H1 (cell line): ENCODE data around the gene VPS35L. TPM values are rescaled to one million over a fixed set of nuclear protein-coding genes. Genes with fewer than 3 reads are reported as not detected.

Experiments used
- CTCF ChIA-PET: fragments of 300-600 bp; sonication (Branson Sonifier 250); formaldehyde crosslinking; loops from one replicate; lab custom pipeline; 2021; ENCODE audit not compliant: partially characterized antibody; lab: Charles Lee
- POLR2A ChIA-PET: fragments of 300-600 bp; sonication (Branson Sonifier 250); formaldehyde crosslinking; loops from one replicate; lab custom pipeline; 2021; ENCODE audit warnings: inconsistent platforms; ENCODE audit not compliant: partially characterized antibody; lab: Charles Lee
- DNase-seq, 2 experiments: peaks; one replicate each; pipeline versions ENCODE4 v3.0.0 to v3.0.0-alpha.2; 2010 to 2022; ENCODE audit warnings: low spot score in 2 of 2, low read depth in 1 of 2, mixed read lengths in 1 of 2
- FAIRE-seq: peaks from 2 replicates; lab custom pipeline; 2011; peaks lifted over from hg19 to GRCh38; lab: Jason Lieb, UNC
- H2AFZ ChIP-seq: 2 replicates; pipeline ENCODE4 v1.8.1; 2012; ENCODE audit warnings: low read length, inconsistent platforms
- H2AK5ac ChIP-seq: 2 replicates; pipeline ENCODE4 v1.6.1; 2013; ENCODE audit warnings: low read depth, low read length
- H2BK120ac ChIP-seq: replicated peaks from 2 replicates; pipeline ENCODE3; 2013; ENCODE audit warnings: low read depth, low read length, inconsistent platforms
- H2BK12ac ChIP-seq: 2 replicates; pipeline ENCODE4 v1.6.1; 2013; ENCODE audit warnings: low read depth, low read length
- H2BK15ac ChIP-seq: 2 replicates; pipeline ENCODE4 v1.6.1; 2013; ENCODE audit warnings: low read length
- H2BK20ac ChIP-seq: 2 replicates; pipeline ENCODE4 v1.6.1; 2013; ENCODE audit warnings: low read length
- H2BK5ac ChIP-seq: 2 replicates; pipeline ENCODE4 v1.6.1; 2013; ENCODE audit warnings: low read depth, low read length
- H3K14ac ChIP-seq: 2 replicates; pipeline ENCODE4 v1.6.1; 2013; ENCODE audit warnings: inconsistent platforms; ENCODE audit not compliant: insufficient read length
- H3K18ac ChIP-seq: 2 replicates; pipeline ENCODE4 v1.6.1; 2013; ENCODE audit warnings: low read length; ENCODE audit errors: extremely low read depth
- H3K23ac ChIP-seq: 2 replicates; pipeline ENCODE4 v1.6.1; 2013; ENCODE audit warnings: inconsistent platforms; ENCODE audit not compliant: insufficient read length
- H3K23me2 ChIP-seq: 2 replicates; pipeline ENCODE4 v1.6.1; 2013; ENCODE audit warnings: low read depth, low read length
- H3K27ac ChIP-seq: 2 replicates; pipeline ENCODE4 v1.6.1; 2011; ENCODE audit warnings: low read depth, low read length, inconsistent platforms
- H3K27me3 ChIP-seq, 4 experiments: replicated peaks in 1 of 4; 1 replicate in 1 of 4; 2 replicates in 3 of 4; pipeline versions ENCODE4 v1.6.1 to v1.8.1; 2011 to 2013; ENCODE audit warnings: low read length in 3 of 4, mild to moderate bottlenecking in 3 of 4, inconsistent platforms in 2 of 4, mixed read lengths in 2 of 4, moderate library complexity in 1 of 4; ENCODE audit not compliant: control insufficient read depth in 3 of 4, insufficient read depth in 3 of 4; ENCODE audit errors: extremely low read depth in 1 of 4
- H3K36me3 ChIP-seq, 4 experiments: 2 replicates each; pipeline versions ENCODE4 v1.6.1 to v1.8.1; 2011 to 2013; ENCODE audit warnings: mild to moderate bottlenecking in 4 of 4, low read length in 3 of 4, moderate library complexity in 2 of 4, control low read depth in 1 of 4, inconsistent platforms in 1 of 4; ENCODE audit not compliant: insufficient read depth in 4 of 4, control insufficient read depth in 2 of 4
- H3K4ac ChIP-seq: replicated peaks from 2 replicates; pipeline ENCODE3; 2013; ENCODE audit warnings: low read length, low read depth, mixed read lengths, inconsistent platforms; ENCODE audit not compliant: insufficient read length
- H3K4me1 ChIP-seq, 4 experiments: replicated peaks in 1 of 4; 1 replicate in 1 of 4; 2 replicates in 3 of 4; pipeline versions ENCODE4 v1.6.1 to v1.8.1; 2011 to 2013; ENCODE audit warnings: low read length in 3 of 4, inconsistent platforms in 2 of 4, mixed read lengths in 1 of 4; ENCODE audit not compliant: insufficient read depth in 4 of 4, control insufficient read depth in 3 of 4
- H3K4me2 ChIP-seq, 2 experiments: 2 replicates each; pipeline versions ENCODE4 v1.6.1 to v1.8.1; 2011 to 2013; ENCODE audit warnings: low read depth in 2 of 2, low read length in 2 of 2, control low read depth in 1 of 2, inconsistent platforms in 1 of 2, mild to moderate bottlenecking in 1 of 2; ENCODE audit not compliant: insufficient read depth in 1 of 2
- H3K4me3 ChIP-seq, 4 experiments: fragments of 200-600, 300-600 bp in 1 of 4; sonication (generic), shearing (Covaris generic), sonication (Bioruptor Twin) in 1 of 4; 2 replicates each; pipeline versions ENCODE4 v1.5.1 to v1.8.1; 2011 to 2016; ENCODE audit warnings: low read length in 4 of 4, low read depth in 3 of 4, control low read depth in 2 of 4, inconsistent platforms in 2 of 4, mild to moderate bottlenecking in 2 of 4, mixed read lengths in 1 of 4, moderate library complexity in 1 of 4; ENCODE audit not compliant: insufficient read depth in 2 of 4; ENCODE audit errors: extremely low read depth in 1 of 4
- H3K56ac ChIP-seq: replicated peaks from 2 replicates; pipeline ENCODE3; 2013; ENCODE audit warnings: low read depth, mild to moderate bottlenecking, mixed read lengths, low read length, inconsistent platforms; ENCODE audit not compliant: insufficient read length
- H3K79me1 ChIP-seq: 2 replicates; pipeline ENCODE4 v1.6.1; 2013; ENCODE audit warnings: low read depth, low read length, control low read depth
- H3K79me2 ChIP-seq, 2 experiments: 2 replicates each; pipeline versions ENCODE4 v1.6.1 to v1.8.1; 2012 to 2013; ENCODE audit warnings: low read length in 2 of 2, mild to moderate bottlenecking in 2 of 2, inconsistent platforms in 1 of 2; ENCODE audit not compliant: insufficient read depth in 2 of 2, control insufficient read depth in 1 of 2
- H3K9ac ChIP-seq, 4 experiments: replicated peaks in 1 of 4; 1 replicate in 1 of 4; 2 replicates in 3 of 4; pipeline versions ENCODE4 v1.6.1 to v1.8.1; 2011 to 2013; ENCODE audit warnings: low read depth in 3 of 4, low read length in 3 of 4, control low read depth in 2 of 4, mild to moderate bottlenecking in 2 of 4, moderate library complexity in 2 of 4, inconsistent platforms in 1 of 4; ENCODE audit errors: extremely low read depth in 1 of 4
- H3K9me3 ChIP-seq, 2 experiments: 2 replicates each; pipeline versions ENCODE4 v1.6.1 to v1.8.1; 2012 to 2013; ENCODE audit warnings: mild to moderate bottlenecking in 2 of 2, moderate library complexity in 2 of 2, control low read depth in 1 of 2, inconsistent platforms in 1 of 2, low read depth in 1 of 2, low read length in 1 of 2, mixed read lengths in 1 of 2; ENCODE audit not compliant: insufficient read depth in 2 of 2
- H4K20me1 ChIP-seq, 2 experiments: replicated peaks in 1 of 2; 2 replicates each; pipeline versions ENCODE3 to v1.8.1; 2011 to 2013; ENCODE audit warnings: inconsistent platforms in 2 of 2, low read length in 2 of 2, mild to moderate bottlenecking in 1 of 2; ENCODE audit not compliant: insufficient read depth in 2 of 2, control insufficient read depth in 1 of 2
- H4K5ac ChIP-seq: 2 replicates; pipeline ENCODE4 v1.6.1; 2013; ENCODE audit warnings: low read length, low read depth, mixed read lengths, inconsistent platforms; ENCODE audit not compliant: insufficient read length
- H4K8ac ChIP-seq: 2 replicates; pipeline ENCODE4 v1.8.0; 2013; ENCODE audit warnings: mild to moderate bottlenecking, moderate library complexity, low read length, inconsistent platforms; ENCODE audit not compliant: insufficient read depth; ENCODE audit errors: extremely low read depth
- H4K91ac ChIP-seq: replicated peaks from 2 replicates; pipeline ENCODE3; 2013; ENCODE audit warnings: low read length, mixed read lengths, inconsistent platforms; ENCODE audit not compliant: insufficient read length
- CEBPB ChIP-seq: IDR thresholded peaks from 2 replicates; pipeline ENCODE4 v1.6.1; 2012; ENCODE audit warnings: low read depth, low read length
- RNF2 ChIP-seq: fragments of 200-900, 300-1000 bp; sonication (generic); IDR thresholded peaks from 2 replicates; pipeline ENCODE4 v1.7.1; 2016; ENCODE audit warnings: borderline replicate concordance, low read depth, mild to moderate bottlenecking, antibody characterized with exemption, low read length; ENCODE audit not compliant: poor library complexity, severe bottlenecking; ENCODE audit errors: missing control alignments
- WGBS, 2 experiments: shearing (Covaris generic) in 1 of 2; methylation state at CpG; one replicate each; pipeline versions ENCODE4 v1.1.6 to v1.1.7; 2013 to 2015; ENCODE audit warnings: low lambda C conversion rate in 2 of 2, mixed read lengths in 2 of 2, inconsistent platforms in 1 of 2, low coverage in 1 of 2, missing lambda C conversion rate in 1 of 2; ENCODE audit not compliant: insufficient replicate concordance in 2 of 2, insufficient coverage in 1 of 2, insufficient read length in 1 of 2; ENCODE audit errors: extremely low coverage in 1 of 2, missing lambda C conversion rate in 1 of 2; 5-methylcytosine and 5-hydroxymethylcytosine counted together
- polyA plus RNA-seq, 7 experiments: library from polyadenylated mRNA; depleted of rRNA in 3 of 7; stranded (reverse) in 5 of 7; unstranded in 2 of 7; fragments of >200 nt in 5 of 7; fragments of 200-250 nt in 2 of 7; gene quantifications; 1 replicate in 5 of 7; 2 replicates in 1 of 7; 4 replicates in 1 of 7; pipeline versions ENCODE4 v1.2.1 to v1.2.3, GENCODE V29; 2011 to 2013; ENCODE audit warnings: missing spikeins in 2 of 7, mixed read lengths in 2 of 7
- total RNA-seq: library from RNA; stranded (reverse); fragmentation: NEBNext Ultra II Directional; extraction: Animal tissue kit (Norgen Biotek cat#: 25700); gene quantifications from 2 replicates; pipeline ENCODE4 v1.2.1, GENCODE V29; 2021

Gene VPS35L
- total and polyA plus RNA-seq, 2 of the 8 experiments (the other 6 are each of a cell fraction or from before 2014, with no cell fraction given), result 31.5 to 57.1 TPM

DNA sequence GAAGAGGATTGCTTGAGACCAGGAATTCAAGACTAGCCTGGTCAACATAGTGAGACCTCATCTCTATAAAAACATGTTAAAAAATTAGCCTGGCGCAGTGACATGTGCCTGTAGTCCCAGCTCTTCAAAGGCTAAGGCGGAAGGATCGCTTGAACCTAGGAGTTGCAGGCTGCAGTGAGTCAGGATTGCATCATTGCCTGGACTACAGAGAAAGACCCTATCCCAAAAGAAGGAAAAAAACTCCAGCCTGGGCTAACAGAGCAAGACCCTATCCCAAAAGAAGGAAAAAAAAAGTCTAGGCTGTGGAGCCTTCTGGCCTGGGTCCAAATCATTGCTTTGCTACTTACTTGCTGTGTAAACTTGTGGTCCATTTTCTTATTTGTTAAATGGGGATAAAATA is 26.8 kb upstream of the VPS35L start:
- Histone ChIP-seq H3K23ac (no peak overlapping the region), H3K18ac (no peak overlapping the region), H3K56ac (no peak overlapping the region), H4K20me1 (no peaks in the 10 kb centered on the region), H3K4ac (no peak overlapping the region), H3K9me3 (no peaks in the 10 kb centered on the region), H4K91ac (no peak overlapping the region), H2AFZ (no peak overlapping the region), H2BK12ac (no peak overlapping the region), H3K79me2 (peaks cover 0 to 27% of the 10 kb centered on the region in 2 experiments; a peak in 3 of 4 replicates), H3K27me3 (no peaks in the 10 kb centered on the region), H3K23me2 (peaks cover 5% of the 10 kb centered on the region), H2BK5ac (no peak overlapping the region), H3K4me1 (peaks cover 0 to 6% (median 2%) of the 10 kb centered on the region in 4 experiments; a peak in 3 of 7 replicates), H3K36me3 (peaks cover 0 to 23% (median 11%) of the 10 kb centered on the region in 4 experiments; a peak in 4 of 8 replicates), H2BK120ac (no peak overlapping the region), H2BK15ac (no peak overlapping the region), H3K27ac (no peak overlapping the region), H3K9ac (no peak overlapping the region), H3K79me1 (peaks cover 5% of the 10 kb centered on the region; the same call in 1 of the 2 replicates), H3K4me2 (no peak overlapping the region), H3K14ac (no peak overlapping the region), H2BK20ac (no peak overlapping the region), H2AK5ac (no peak overlapping the region), H3K4me3 (no peak overlapping the region), H4K8ac (no peak overlapping the region), H4K5ac (no peak overlapping the region)
- 95% methylated on average over 3 of the region's 3 CpGs; no CpG with 5 or more reads in 1 of the 2 experiments for WGBS, 2 experiments
- no peak for TF ChIP-seq RNF2
- 0 out of 2 replicates have a peak, but pooled peaks have one; percentile 29 for TF ChIP-seq CEBPB
- CTCF ChIA-PET, result no interaction called here
- FAIRE-seq (no peak), DNase-seq (no peak)
- POLR2A ChIA-PET, result interaction anchor here (1.7 kb wide), 1 partner anchor 26 kb away, joined by 5 read pairs; the partner anchor contains the start of gene VPS35L
